HG03439 (cell line): ENCODE results near the gene HM13.
"Not testable (repeated sequence)": the region's sequence is repeated elsewhere in the genome, so short reads cannot be mapped to it uniquely, and the experiment has no call there.

Experiments used
- ATAC-seq: cut with Tn5 transposase; IDR thresholded peaks from one replicate; pipeline ENCODE4 v1.9.1; 2021; ENCODE audit warnings: mild to moderate bottlenecking, moderate library complexity; ENCODE audit not compliant: unreplicated experiment

HM13 gene

GRCh38 chr20:31579941-31580651 lies 65.9 kb downstream of the HM13 start:
- ATAC-seq, result not testable (repeated sequence)

GRCh38 chr20:31580706-31581105 lies 66.5 kb downstream of the HM13 start:
- ATAC-seq, result no peak

GRCh38 chr20:31581391-31581790 lies 67.1 kb downstream of the HM13 start:
- ATAC-seq, result no peak

GRCh38 chr20:31587545-31588389 lies 73.5 kb downstream of the HM13 start:
- ATAC-seq, result no peak

GRCh38 chr20:31590717-31591225 lies 76.5 kb downstream of the HM13 start:
- ATAC-seq, result no peak

GRCh38 chr20:31593221-31594001 lies 79.2 kb downstream of the HM13 start:
- ATAC-seq, result no peak

- no peak for ATAC-seq
Measured at GRCh38 chr20:31594002-31594557, 79.8 kb downstream of the HM13 start.

- ATAC-seq, result no peak
Measured at GRCh38 chr20:31594558-31595379, 80.5 kb downstream of the HM13 start.

GRCh38 chr20:31595380-31595653 lies 81.1 kb downstream of the HM13 start:
- no peak for ATAC-seq

- no peak for ATAC-seq
Measured at GRCh38 chr20:31595654-31596411, 81.6 kb downstream of the HM13 start.

GRCh38 chr20:31596412-31596715 lies 82.1 kb downstream of the HM13 start:
- ATAC-seq, result not testable (repeated sequence)

GRCh38 chr20:31596831-31597480 lies 82.7 kb downstream of the HM13 start:
- ATAC-seq, result no peak

GRCh38 chr20:31597481-31597855 lies 83.2 kb downstream of the HM13 start:
- ATAC-seq, result no peak

GRCh38 chr20:31602431-31602778 lies 88.2 kb downstream of the HM13 start:
- ATAC-seq, result no peak

GRCh38 chr20:31602779-31603441 lies 88.7 kb downstream of the HM13 start:
- peak; percentile 61 for ATAC-seq

- peak; percentile 58 for ATAC-seq
Measured at GRCh38 chr20:31603822-31604566, 89.8 kb downstream of the HM13 start.

GRCh38 chr20:31604567-31605030 lies 90.4 kb downstream of the HM13 start:
- ATAC-seq, result no peak
